Mesothelial cell of epicardium (in vitro differentiated cells): Measurements from ENCODE around the gene CARHSP1. TPM values are rescaled to one million over a fixed set of nuclear protein-coding genes. Genes with fewer than 3 reads are reported as not detected.

Experiments
- DNase-seq, 2 experiments: peaks; one replicate each; pipeline ENCODE4 v3.0.0; 2021; ENCODE audit warnings: low spot score in 2 of 2; ENCODE audit not compliant: unreplicated experiment in 2 of 2
- H3K27ac Mint-ChIP-seq: 2 replicates; pipeline ENCODE4 v1.8.0; 2021; ENCODE audit warnings: mixed read lengths
- H3K27me3 Mint-ChIP-seq: 2 replicates; pipeline ENCODE4 v1.8.0; 2021; ENCODE audit warnings: low read depth, mixed read lengths
- H3K36me3 Mint-ChIP-seq: 2 replicates; pipeline ENCODE4 v1.8.0; 2021; ENCODE audit warnings: mixed read lengths
- H3K4me1 Mint-ChIP-seq: 2 replicates; pipeline ENCODE4 v1.8.0; 2021; ENCODE audit warnings: mixed read lengths
- H3K4me3 Mint-ChIP-seq: 2 replicates; pipeline ENCODE4 v1.8.0; 2021; ENCODE audit warnings: mild to moderate bottlenecking, moderate library complexity, mixed read lengths
- H3K9me3 Mint-ChIP-seq: 2 replicates; pipeline ENCODE4 v1.8.0; 2021; ENCODE audit warnings: mixed read lengths
- CTCF ChIP-seq: fragments of 200-600 bp; sonication (generic); IDR thresholded peaks from one replicate; pipeline ENCODE4 v1.5.0; 2021; ENCODE audit warnings: antibody characterized with exemption; ENCODE audit not compliant: unreplicated experiment
- total RNA-seq: library from RNA; stranded (reverse); gene quantifications from 3 replicates; pipeline ENCODE4 v1.2.1, GENCODE V29; 2021

The CARHSP1 gene
- total RNA-seq, 1 donor from 2014 or later = 80.3 TPM

DNA sequence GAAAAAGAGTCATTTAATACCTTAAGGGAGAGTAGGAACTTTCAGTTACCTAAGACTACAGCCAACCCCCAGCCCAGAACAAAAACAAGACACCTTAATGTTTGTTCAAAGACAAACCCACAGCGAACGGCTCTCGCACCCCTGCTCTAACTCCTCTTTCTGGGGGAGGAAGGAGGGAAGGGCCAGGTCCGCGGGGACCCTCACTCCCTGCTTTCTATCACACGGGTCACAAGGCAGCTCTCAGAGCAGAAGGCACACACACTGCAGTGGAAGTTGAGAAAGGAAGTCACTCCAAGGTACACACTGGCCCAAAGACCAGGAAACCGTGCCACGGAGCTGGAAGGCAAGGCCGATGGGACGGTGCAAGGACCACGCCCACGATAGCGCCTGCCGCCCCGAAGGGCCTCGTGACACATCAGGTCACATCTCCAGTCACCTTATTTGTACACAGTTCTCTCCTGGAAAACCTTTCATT is 23.3 kb upstream of the CARHSP1 start:
- DNase-seq = no peak
- no peaks in the 10 kb centered on the region for H3K4me1 Mint-ChIP-seq
- H3K9me3 Mint-ChIP-seq = no peaks in the 10 kb centered on the region
- TF ChIP-seq CTCF = no peak
- H3K27ac Mint-ChIP-seq = no peak overlapping the region
- peaks cover 33% of the 10 kb centered on the region for H3K36me3 Mint-ChIP-seq
- no peak overlapping the region for H3K4me3 Mint-ChIP-seq
- H3K27me3 Mint-ChIP-seq = no peaks in the 10 kb centered on the region

GRCh38 chr16:8890549-8890921 is 21.7 kb upstream of the CARHSP1 start:
- no peak overlapping the region for H3K27ac Mint-ChIP-seq
- DNase-seq = no peak
- H3K27me3 Mint-ChIP-seq = no peaks in the 10 kb centered on the region
- H3K36me3 Mint-ChIP-seq = peaks cover 30% of the 10 kb centered on the region
- no peaks in the 10 kb centered on the region for H3K4me1 Mint-ChIP-seq
- TF ChIP-seq CTCF = no peak
- H3K9me3 Mint-ChIP-seq = no peaks in the 10 kb centered on the region
- no peak overlapping the region for H3K4me3 Mint-ChIP-seq

DNA sequence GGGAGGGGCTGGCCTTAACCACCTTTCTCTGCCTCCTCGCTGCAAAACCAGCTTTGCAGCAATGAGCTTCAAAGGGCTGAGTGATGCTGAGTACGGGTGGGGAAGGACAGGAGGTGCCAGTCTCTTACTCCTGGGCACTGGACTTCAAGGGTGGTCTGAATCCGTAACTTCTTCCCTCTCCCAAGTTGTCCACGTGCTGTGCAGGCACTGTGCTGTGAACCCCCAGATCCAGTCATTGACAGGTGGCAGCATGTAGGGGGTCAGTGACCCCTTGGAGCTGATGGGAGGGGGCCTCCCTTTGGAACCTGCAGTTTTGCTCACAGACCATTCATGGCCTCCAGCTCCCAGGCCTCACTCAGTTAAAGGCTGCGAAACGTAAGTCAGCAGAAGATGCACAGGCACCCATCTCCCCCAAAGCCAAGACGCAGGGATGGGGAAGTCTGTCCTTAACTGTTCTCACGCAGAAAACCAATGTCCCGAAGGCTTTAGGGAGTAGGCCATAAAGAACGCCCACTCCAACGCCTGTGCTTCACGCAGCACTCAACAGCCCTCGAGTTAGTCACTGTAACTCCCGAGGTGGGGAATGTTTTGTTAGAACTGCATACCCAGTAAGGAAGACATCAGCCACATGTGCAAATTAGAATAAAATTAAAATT is 21.2 kb upstream of the CARHSP1 start:
- Mint-ChIP-seq H3K9me3 (no peaks in the 10 kb centered on the region), H3K27ac (no peak overlapping the region), H3K27me3 (no peaks in the 10 kb centered on the region), H3K4me3 (no peak overlapping the region), H3K36me3 (peaks cover 24% of the 10 kb centered on the region), H3K4me1 (no peaks in the 10 kb centered on the region)
- TF ChIP-seq CTCF = no peak
- no peak for DNase-seq

DNA sequence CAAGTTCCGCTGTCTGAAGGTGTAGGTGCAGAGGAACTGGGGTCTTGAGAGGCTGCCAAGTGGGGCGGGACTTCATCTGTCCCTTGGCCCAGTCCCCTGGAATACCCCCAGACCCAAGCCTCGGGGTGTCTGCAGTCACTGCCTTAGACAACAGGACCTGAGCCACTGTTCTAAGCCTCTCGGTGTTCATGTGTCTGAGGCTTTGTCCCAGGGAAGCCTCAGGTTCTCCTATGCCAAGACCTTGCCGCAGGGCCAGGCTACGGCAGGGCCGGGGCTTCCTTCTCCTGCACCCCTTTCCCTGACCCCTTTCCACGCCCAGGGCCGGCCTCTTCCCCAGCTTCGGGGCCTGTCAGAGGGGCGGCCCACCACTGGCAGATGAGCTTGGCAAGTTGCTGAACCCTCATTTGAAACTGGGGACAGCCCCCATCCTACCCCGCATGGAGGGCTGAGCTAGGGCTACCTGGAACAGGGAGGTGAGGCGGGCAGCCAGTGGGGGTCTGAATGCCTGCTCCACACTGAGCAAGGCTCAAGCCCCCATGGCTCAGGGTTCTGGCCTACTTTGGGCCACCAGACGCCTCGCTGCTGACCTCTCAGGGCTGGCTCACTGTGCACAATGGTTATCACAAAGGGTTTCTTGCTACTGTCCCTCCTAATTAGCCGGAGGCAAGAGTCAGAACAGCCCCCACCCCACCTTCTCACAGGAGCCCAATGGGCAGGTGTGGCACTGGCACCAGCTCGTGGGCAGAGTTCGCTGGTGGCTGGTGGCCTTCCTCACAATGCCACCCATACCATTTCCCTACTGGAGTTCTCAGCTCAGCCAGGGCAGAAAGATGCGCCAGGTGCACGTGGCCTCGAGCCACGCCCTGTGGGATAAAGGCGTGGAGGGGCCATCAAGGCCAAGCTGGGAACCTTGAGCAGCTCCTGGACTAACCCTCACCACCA is 20.4 kb upstream of the CARHSP1 start:
- Mint-ChIP-seq H3K4me1 (no peaks in the 10 kb centered on the region), H3K27me3 (no peaks in the 10 kb centered on the region), H3K27ac (no peak overlapping the region), H3K36me3 (peaks cover 17% of the 10 kb centered on the region), H3K9me3 (no peaks in the 10 kb centered on the region), H3K4me3 (no peak overlapping the region)
- no peak for DNase-seq
- no peak for TF ChIP-seq CTCF

GRCh38 chr16:8887952-8888560 is 19.2 kb upstream of the CARHSP1 start:
- Mint-ChIP-seq H3K27me3 (no peaks in the 10 kb centered on the region), H3K4me1 (no peaks in the 10 kb centered on the region), H3K4me3 (no peak overlapping the region), H3K36me3 (peaks cover 17% of the 10 kb centered on the region), H3K9me3 (no peaks in the 10 kb centered on the region), H3K27ac (no peak overlapping the region)
- no peak for TF ChIP-seq CTCF
- no peak for DNase-seq
